Chondrocyte (in vitro differentiated cells): ENCODE data around the gene EIF3J. TPM values are rescaled to one million over a fixed set of nuclear protein-coding genes. Genes with fewer than 3 reads are reported as not detected.

ENCODE experiments used
- DNase-seq: peaks from one replicate; pipeline ENCODE4 v3.0.0; 2021; ENCODE audit warnings: mixed read lengths, low spot score
- H3K27ac Mint-ChIP-seq: one replicate; pipeline ENCODE4 v1.8.0; 2021; ENCODE audit warnings: mild to moderate bottlenecking, moderate library complexity, mixed read lengths; ENCODE audit not compliant: unreplicated experiment
- H3K27me3 Mint-ChIP-seq: 2 replicates; pipeline ENCODE4 v1.8.0; 2021; ENCODE audit warnings: low read depth, mixed read lengths
- H3K36me3 Mint-ChIP-seq: 2 replicates; pipeline ENCODE4 v1.8.0; 2021; ENCODE audit warnings: low read depth, mixed read lengths
- H3K4me1 Mint-ChIP-seq: 2 replicates; pipeline ENCODE4 v1.8.0; 2021; ENCODE audit warnings: low read depth, mild to moderate bottlenecking, mixed read lengths
- H3K4me3 Mint-ChIP-seq: one replicate; pipeline ENCODE4 v1.8.0; 2021; ENCODE audit warnings: mild to moderate bottlenecking, moderate library complexity, mixed read lengths; ENCODE audit not compliant: unreplicated experiment
- H3K9me3 Mint-ChIP-seq: 2 replicates; pipeline ENCODE4 v1.8.0; 2021; ENCODE audit warnings: low read depth, mixed read lengths
- long read RNA-seq: library from polyadenylated mRNA; stranded (forward); transcript quantifications from one replicate; pipeline ENCODE4 v2.0.0, GENCODE V29; 2021
- total RNA-seq: library from RNA; stranded (reverse); gene quantifications from 3 replicates; pipeline ENCODE4 v1.2.1, GENCODE V29; 2021
- TF ChIP-seq, protein P1 (sequence below): fragments of 200-600 bp; sonication (generic); IDR thresholded peaks from 2 replicates; pipeline ENCODE4 v1.5.0; 2021; ENCODE audit warnings: antibody characterized with exemption, mild to moderate bottlenecking, moderate library complexity

The EIF3J gene
- 93.1 to 108 TPM (median 98.0 TPM) in 3 replicates for total RNA-seq
- long read RNA-seq, transcript EIF3J-201 (8 exons, 2,569 nt) = major isoform, 93 of 108 reads
- long read RNA-seq, partial matches to known transcripts = 7 of 108 reads
- long read RNA-seq, other reads (novel, unspliced or antisense) = 5 of 108 reads

DNA sequence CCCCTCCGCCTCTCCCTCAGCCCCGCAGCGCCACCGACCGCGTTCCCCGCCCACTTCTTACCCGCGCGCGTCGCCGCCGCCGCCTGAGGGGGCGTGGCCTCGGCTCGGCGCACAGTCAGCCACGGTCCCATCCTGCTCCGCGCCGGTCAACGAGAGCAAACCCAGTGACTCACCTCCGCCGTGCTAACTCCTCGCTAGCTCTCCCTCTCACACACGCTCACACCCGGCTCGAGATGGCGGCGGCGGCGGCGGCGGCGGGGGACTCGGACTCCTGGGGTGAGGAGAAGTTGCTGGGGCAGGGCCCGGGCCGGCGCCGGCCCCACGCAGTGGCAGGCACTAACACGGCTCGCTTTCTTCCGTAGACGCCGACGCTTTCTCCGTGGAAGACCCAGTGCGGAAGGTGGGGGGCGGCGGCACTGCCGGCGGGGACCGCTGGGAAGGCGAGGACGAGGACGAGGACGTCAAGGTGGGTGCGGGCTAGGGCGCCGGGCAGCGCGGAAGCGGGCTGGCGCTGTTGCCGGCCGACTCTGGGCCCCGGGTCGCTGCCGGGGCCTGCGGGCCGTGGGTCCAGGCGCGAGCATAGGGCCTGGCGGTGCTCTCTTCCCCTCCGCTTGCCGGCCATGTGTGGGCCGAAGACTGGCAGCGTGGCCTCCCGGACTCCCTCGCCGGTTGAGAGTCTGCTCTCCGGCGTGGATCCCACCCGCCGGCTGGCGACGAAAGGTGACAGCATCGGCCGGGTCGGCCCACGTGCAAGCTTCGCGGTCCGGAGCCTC lies at the start of gene EIF3J:
Gene EIF3J (plus strand): TSS at position 186 of the 773 bp plus-strand sequence. CDS start 48 bp downstream, at position 234.
- Mint-ChIP-seq H3K27ac (peak within 1 kb of the TSS; percentile 98), H3K27me3 (no peaks in the 10 kb centered on the region), H3K4me1 (peaks cover 52% of the 10 kb centered on the region), H3K9me3 (no peaks in the 10 kb centered on the region), H3K36me3 (peaks cover 3% of the 10 kb centered on the region), H3K4me3 (peak within 1 kb of the TSS; percentile 85)
- peak; percentile 98 for DNase-seq
- TF ChIP-seq, protein P1, sequence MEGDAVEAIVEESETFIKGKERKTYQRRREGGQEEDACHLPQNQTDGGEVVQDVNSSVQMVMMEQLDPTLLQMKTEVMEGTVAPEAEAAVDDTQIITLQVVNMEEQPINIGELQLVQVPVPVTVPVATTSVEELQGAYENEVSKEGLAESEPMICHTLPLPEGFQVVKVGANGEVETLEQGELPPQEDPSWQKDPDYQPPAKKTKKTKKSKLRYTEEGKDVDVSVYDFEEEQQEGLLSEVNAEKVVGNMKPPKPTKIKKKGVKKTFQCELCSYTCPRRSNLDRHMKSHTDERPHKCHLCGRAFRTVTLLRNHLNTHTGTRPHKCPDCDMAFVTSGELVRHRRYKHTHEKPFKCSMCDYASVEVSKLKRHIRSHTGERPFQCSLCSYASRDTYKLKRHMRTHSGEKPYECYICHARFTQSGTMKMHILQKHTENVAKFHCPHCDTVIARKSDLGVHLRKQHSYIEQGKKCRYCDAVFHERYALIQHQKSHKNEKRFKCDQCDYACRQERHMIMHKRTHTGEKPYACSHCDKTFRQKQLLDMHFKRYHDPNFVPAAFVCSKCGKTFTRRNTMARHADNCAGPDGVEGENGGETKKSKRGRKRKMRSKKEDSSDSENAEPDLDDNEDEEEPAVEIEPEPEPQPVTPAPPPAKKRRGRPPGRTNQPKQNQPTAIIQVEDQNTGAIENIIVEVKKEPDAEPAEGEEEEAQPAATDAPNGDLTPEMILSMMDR = no peak

DNA sequence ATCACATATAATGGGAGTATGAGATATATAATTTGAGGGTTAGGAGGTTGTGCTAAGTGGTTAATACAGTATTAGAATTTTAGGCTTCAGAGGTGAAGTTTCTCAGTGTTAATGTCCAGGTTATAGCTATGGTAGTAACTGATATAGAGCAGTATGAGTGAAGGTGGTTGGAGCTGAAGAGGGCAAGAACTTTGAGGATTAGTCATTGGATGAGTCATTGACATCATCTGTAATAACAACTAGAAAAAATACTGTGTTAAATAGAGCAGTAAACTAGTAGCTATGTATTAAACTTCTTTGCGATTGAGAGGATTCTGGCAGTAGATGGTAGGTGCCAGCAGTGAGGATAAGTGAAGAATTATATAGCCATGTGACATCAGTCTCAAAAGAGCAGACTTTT lies 47.5 kb upstream of the EIF3J start:
- Mint-ChIP-seq H3K4me1 (peaks cover 22% of the 10 kb centered on the region), H3K27ac (peak overlapping the region; percentile 84), H3K4me3 (no peak overlapping the region), H3K27me3 (no peaks in the 10 kb centered on the region), H3K36me3 (peaks cover 12% of the 10 kb centered on the region), H3K9me3 (no peaks in the 10 kb centered on the region)
- DNase-seq = no peak
- TF ChIP-seq, protein P1 = no peak

DNA sequence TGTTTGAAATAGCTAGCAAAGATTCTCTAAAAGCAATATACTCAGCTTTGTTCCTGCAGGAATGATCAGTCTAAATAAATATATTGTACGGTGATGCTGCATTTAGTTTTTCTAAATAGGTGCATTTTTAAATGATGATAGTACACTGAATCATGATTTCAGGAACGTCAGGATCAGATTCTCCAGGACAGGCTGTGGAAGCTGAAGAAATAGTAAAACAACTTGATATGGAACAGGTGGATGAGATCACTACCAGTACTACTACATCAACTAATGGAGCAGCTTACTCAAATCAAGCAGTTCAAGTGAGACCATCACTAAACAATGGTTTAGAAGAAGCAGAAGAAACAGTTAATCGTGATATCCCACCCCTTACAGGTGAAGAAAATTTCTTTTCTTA lies 46.3 kb upstream of the EIF3J start:
- Mint-ChIP-seq H3K4me1 (peaks cover 22% of the 10 kb centered on the region), H3K27ac (no peak overlapping the region), H3K4me3 (no peak overlapping the region), H3K36me3 (peaks cover 12% of the 10 kb centered on the region), H3K27me3 (no peaks in the 10 kb centered on the region), H3K9me3 (no peaks in the 10 kb centered on the region)
- TF ChIP-seq, protein P1 = no peak
- no peak for DNase-seq

GRCh38 chr15:44492040-44492439 lies 44.9 kb upstream of the EIF3J start:
- Mint-ChIP-seq H3K27ac (no peak overlapping the region), H3K4me3 (no peak overlapping the region), H3K4me1 (peaks cover 22% of the 10 kb centered on the region), H3K36me3 (peaks cover 13% of the 10 kb centered on the region), H3K27me3 (no peaks in the 10 kb centered on the region), H3K9me3 (no peaks in the 10 kb centered on the region)
- DNase-seq = no peak
- TF ChIP-seq, protein P1 = no peak

DNA sequence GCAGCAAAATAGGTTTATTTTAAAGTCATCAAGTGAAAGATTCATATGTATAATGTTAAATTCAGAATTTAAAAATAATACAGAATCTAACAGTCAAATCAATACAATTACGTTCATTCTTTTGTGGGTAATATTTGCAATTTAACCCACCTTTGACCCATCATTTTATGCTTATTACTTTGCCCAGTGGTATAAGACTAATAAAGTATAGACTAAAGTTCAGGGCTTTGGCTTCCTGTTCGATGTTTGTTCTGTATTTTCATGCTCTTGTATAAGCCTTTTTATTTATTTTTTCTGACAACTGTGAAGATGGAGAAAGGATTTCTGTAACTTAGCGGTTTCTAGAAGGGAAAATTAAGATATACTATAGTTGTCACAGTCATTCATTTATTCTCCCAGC lies 44.3 kb upstream of the EIF3J start:
- DNase-seq = no peak
- Mint-ChIP-seq H3K36me3 (peaks cover 7% of the 10 kb centered on the region), H3K4me3 (no peak overlapping the region), H3K27me3 (no peaks in the 10 kb centered on the region), H3K4me1 (peaks cover 22% of the 10 kb centered on the region), H3K27ac (no peak overlapping the region), H3K9me3 (no peaks in the 10 kb centered on the region)
- TF ChIP-seq, protein P1 = no peak
